ENCODE results near the gene CCDC170. TPM values are rescaled to one million over a fixed set of nuclear protein-coding genes. Genes with fewer than 3 reads are reported as not detected.
"Not testable (repeated sequence)": the region's sequence is repeated elsewhere in the genome, so short reads cannot be mapped to it uniquely, and the experiment has no call there.

Gene CCDC170
- total RNA-seq, 2 experiments from 2014 or later, result not detected

- no peak for DNase-seq
- Mint-ChIP-seq H3K27me3 (ENCODE audit: low read depth) (peaks cover 39% of the 10 kb centered on the region), H3K27ac (no peak overlapping the region), H3K4me3 (no peak overlapping the region), H3K9me3 (no peaks in the 10 kb centered on the region), H3K36me3 (ENCODE audit: low read depth) (no peaks in the 10 kb centered on the region), H3K4me1 (ENCODE audit: low read depth) (peaks cover 17% of the 10 kb centered on the region)
- CTCF ChIA-PET, result interaction anchor here (1.1 kb wide), 1 partner anchor 11 kb away, joined by 3 read pairs; no protein-coding TSS in a partner anchor
- intact Hi-C loops (cut with micrococcal nuclease), result loop anchor here (2.0 to 5.0 kb wide), 2 partner anchors 69 to 129 kb away; no protein-coding TSS in a partner anchor
Observed at GRCh38 chr6:151497905-151498304, 4.1 kb downstream of the CCDC170 start.

- peak; percentile 18 for DNase-seq
- Mint-ChIP-seq H3K9me3 (no peaks in the 10 kb centered on the region), H3K4me1 (ENCODE audit: low read depth) (peaks cover 15% of the 10 kb centered on the region), H3K27ac (no peak overlapping the region), H3K27me3 (ENCODE audit: low read depth) (peaks cover 34% of the 10 kb centered on the region), H3K36me3 (ENCODE audit: low read depth) (no peaks in the 10 kb centered on the region), H3K4me3 (no peak overlapping the region)
- CTCF ChIA-PET, result interaction anchor here (1.1 kb wide), 1 partner anchor 11 kb away, joined by 3 read pairs; no protein-coding TSS in a partner anchor
- intact Hi-C loops (cut with micrococcal nuclease), result loop anchor here (2.0 to 5.0 kb wide), 2 partner anchors 68 to 129 kb away; no protein-coding TSS in a partner anchor
Observed at GRCh38 chr6:151498327-151498726, 4.5 kb downstream of the CCDC170 start.

GRCh38 chr6:151499551-151499950, 5.7 kb downstream of the CCDC170 start:
- H3K27me3 Mint-ChIP-seq (ENCODE audit: low read depth), result peaks cover 27% of the 10 kb centered on the region
- no peaks in the 10 kb centered on the region for H3K36me3 Mint-ChIP-seq (ENCODE audit: low read depth)
- CTCF ChIA-PET, result no interaction called here
- no peak overlapping the region for H3K27ac Mint-ChIP-seq
- no peak overlapping the region for H3K4me3 Mint-ChIP-seq
- H3K9me3 Mint-ChIP-seq, result no peaks in the 10 kb centered on the region
- no peak for DNase-seq
- H3K4me1 Mint-ChIP-seq (ENCODE audit: low read depth), result peaks cover 11% of the 10 kb centered on the region
- intact Hi-C loops (cut with micrococcal nuclease), result loop anchor here (2.0 to 5.0 kb wide), 2 partner anchors 67 to 128 kb away; no protein-coding TSS in a partner anchor

- peaks cover 6% of the 10 kb centered on the region for H3K4me1 Mint-ChIP-seq (ENCODE audit: low read depth)
- intact Hi-C loops (cut with micrococcal nuclease), result no loop called here
- no peak overlapping the region for H3K4me3 Mint-ChIP-seq
- DNase-seq, result no peak
- no peaks in the 10 kb centered on the region for H3K9me3 Mint-ChIP-seq
- CTCF ChIA-PET, result interaction anchor here (0.7 kb wide), 1 partner anchor 95 kb away, joined by 3 read pairs; no protein-coding TSS in a partner anchor
- no peaks in the 10 kb centered on the region for H3K36me3 Mint-ChIP-seq (ENCODE audit: low read depth)
- peaks cover 7% of the 10 kb centered on the region for H3K27me3 Mint-ChIP-seq (ENCODE audit: low read depth)
- no peak overlapping the region for H3K27ac Mint-ChIP-seq
Observed at GRCh38 chr6:151501511-151502136, 7.8 kb downstream of the CCDC170 start.

- Mint-ChIP-seq H3K27ac (no peak overlapping the region), H3K4me1 (ENCODE audit: low read depth) (peaks cover 6% of the 10 kb centered on the region), H3K4me3 (no peak overlapping the region), H3K36me3 (ENCODE audit: low read depth) (no peaks in the 10 kb centered on the region), H3K9me3 (no peaks in the 10 kb centered on the region), H3K27me3 (ENCODE audit: low read depth) (peaks cover 5% of the 10 kb centered on the region)
- intact Hi-C loops (cut with micrococcal nuclease), result no loop called here
- no peak for DNase-seq
- CTCF ChIA-PET, result no interaction called here
Observed at GRCh38 chr6:151502499-151502898, 8.7 kb downstream of the CCDC170 start.

GRCh38 chr6:151506761-151507160, 12.9 kb downstream of the CCDC170 start:
- Mint-ChIP-seq H3K36me3 (ENCODE audit: low read depth) (no peaks in the 10 kb centered on the region), H3K4me3 (no peak overlapping the region), H3K9me3 (no peaks in the 10 kb centered on the region), H3K27me3 (ENCODE audit: low read depth) (no peaks in the 10 kb centered on the region), H3K27ac (no peak overlapping the region), H3K4me1 (ENCODE audit: low read depth) (no peaks in the 10 kb centered on the region)
- CTCF ChIA-PET, result no interaction called here
- DNase-seq, result no peak
- intact Hi-C loops (cut with micrococcal nuclease), result no loop called here

- CTCF ChIA-PET, result no interaction called here
Observed at GRCh38 chr6:151509048-151509447, 15.2 kb downstream of the CCDC170 start.

GRCh38 chr6:151512481-151512880, 18.7 kb downstream of the CCDC170 start:
- intact Hi-C loops (cut with micrococcal nuclease), result no loop called here
- Mint-ChIP-seq H3K36me3 (ENCODE audit: low read depth) (no peaks in the 10 kb centered on the region), H3K4me3 (no peak overlapping the region), H3K9me3 (no peaks in the 10 kb centered on the region), H3K27ac (no peak overlapping the region), H3K27me3 (ENCODE audit: low read depth) (peaks cover 4% of the 10 kb centered on the region), H3K4me1 (ENCODE audit: low read depth) (no peaks in the 10 kb centered on the region)
- CTCF ChIA-PET, result no interaction called here
- no peak for DNase-seq

More at GRCh38 chr6:151509048-151509447, 15.2 kb downstream of the CCDC170 start:
- Mint-ChIP-seq H3K9me3 (no peaks in the 10 kb centered on the region), H3K36me3 (ENCODE audit: low read depth) (no peaks in the 10 kb centered on the region), H3K4me3 (no peak overlapping the region), H3K27ac (no peak overlapping the region), H3K4me1 (ENCODE audit: low read depth) (no peaks in the 10 kb centered on the region), H3K27me3 (ENCODE audit: low read depth) (peaks cover 2% of the 10 kb centered on the region)
- intact Hi-C loops (cut with micrococcal nuclease), result no loop called here
- DNase-seq, result no peak

- no peak overlapping the region for H3K27ac Mint-ChIP-seq
- intact Hi-C loops (cut with micrococcal nuclease), result no loop called here
Observed at GRCh38 chr6:151514000-151514730, 20.3 kb downstream of the CCDC170 start.

GRCh38 chr6:151518992-151519391, 25.2 kb downstream of the CCDC170 start:
- H3K4me1 Mint-ChIP-seq (ENCODE audit: low read depth); H3K36me3 Mint-ChIP-seq (ENCODE audit: low read depth); H3K27me3 Mint-ChIP-seq (ENCODE audit: low read depth); CTCF ChIA-PET; DNase-seq; H3K4me3 Mint-ChIP-seq; intact Hi-C loops (cut with micrococcal nuclease); H3K27ac Mint-ChIP-seq: not testable (repeated sequence)
- H3K9me3 Mint-ChIP-seq, result peaks cover 21% of the 10 kb centered on the region

More at GRCh38 chr6:151514000-151514730, 20.3 kb downstream of the CCDC170 start:
- no peak overlapping the region for H3K4me3 Mint-ChIP-seq
- CTCF ChIA-PET, result no interaction called here
- H3K4me1 Mint-ChIP-seq (ENCODE audit: low read depth), result no peaks in the 10 kb centered on the region
- peaks cover 5% of the 10 kb centered on the region for H3K9me3 Mint-ChIP-seq
- peaks cover 4% of the 10 kb centered on the region for H3K27me3 Mint-ChIP-seq (ENCODE audit: low read depth)
- DNase-seq, result no peak
- H3K36me3 Mint-ChIP-seq (ENCODE audit: low read depth), result no peaks in the 10 kb centered on the region

GRCh38 chr6:151523034-151523433, 29.2 kb downstream of the CCDC170 start:
- CTCF ChIA-PET, result no interaction called here
- H3K27me3 Mint-ChIP-seq (ENCODE audit: low read depth), result peaks cover 4% of the 10 kb centered on the region
- no peak for DNase-seq
- no peaks in the 10 kb centered on the region for H3K36me3 Mint-ChIP-seq (ENCODE audit: low read depth)
- H3K9me3 Mint-ChIP-seq, result peaks cover 21% of the 10 kb centered on the region
- H3K27ac Mint-ChIP-seq, result no peak overlapping the region
- H3K4me3 Mint-ChIP-seq, result no peak overlapping the region
- intact Hi-C loops (cut with micrococcal nuclease), result no loop called here
- no peaks in the 10 kb centered on the region for H3K4me1 Mint-ChIP-seq (ENCODE audit: low read depth)

GRCh38 chr6:151524059-151524458, 30.2 kb downstream of the CCDC170 start:
- no peak for DNase-seq
- intact Hi-C loops (cut with micrococcal nuclease), result no loop called here
- Mint-ChIP-seq H3K9me3 (peaks cover 16% of the 10 kb centered on the region), H3K36me3 (ENCODE audit: low read depth) (no peaks in the 10 kb centered on the region), H3K27ac (no peak overlapping the region), H3K27me3 (ENCODE audit: low read depth) (peaks cover 8% of the 10 kb centered on the region), H3K4me1 (ENCODE audit: low read depth) (no peaks in the 10 kb centered on the region), H3K4me3 (no peak overlapping the region)
- CTCF ChIA-PET, result interaction anchor here (0.6 to 0.7 kb wide), 2 partner anchors 52 to 76 kb away, joined by 3 to 4 read pairs; no protein-coding TSS in a partner anchor
